ENCODE results near the gene WDR5.

WDR5 gene

GRCh38 chr9:134189145-134189469 lies 53.2 kb downstream of the WDR5 start:
- no peak for DNase-seq (ENCODE audit: low read depth)

- DNase-seq (ENCODE audit: low read depth) = no peak
Observed at GRCh38 chr9:134189470-134190231, 53.8 kb downstream of the WDR5 start.

GRCh38 chr9:134190232-134191121 lies 54.6 kb downstream of the WDR5 start:
- no peak for DNase-seq (ENCODE audit: low read depth)

GRCh38 chr9:134191455-134192209 lies 55.8 kb downstream of the WDR5 start:
- no peak for DNase-seq (ENCODE audit: low read depth)

GRCh38 chr9:134192311-134192950 lies 56.5 kb downstream of the WDR5 start:
- DNase-seq (ENCODE audit: low read depth) = no peak

- DNase-seq (ENCODE audit: low read depth) = no peak
Observed at GRCh38 chr9:134192951-134193731, 57.3 kb downstream of the WDR5 start.

- no peak for DNase-seq (ENCODE audit: low read depth)
Observed at GRCh38 chr9:134193912-134194535, 58.1 kb downstream of the WDR5 start.

GRCh38 chr9:134195558-134195957 lies 59.7 kb downstream of the WDR5 start:
- DNase-seq (ENCODE audit: low read depth) = no peak

- DNase-seq (ENCODE audit: low read depth) = no peak
Observed at GRCh38 chr9:134196911-134197310, 61.0 kb downstream of the WDR5 start.

GRCh38 chr9:134198791-134199190 lies 62.9 kb downstream of the WDR5 start:
- no peak for DNase-seq (ENCODE audit: low read depth)

GRCh38 chr9:134200730-134201129 lies 64.8 kb downstream of the WDR5 start:
- no peak for DNase-seq (ENCODE audit: low read depth)

GRCh38 chr9:134203224-134203623 lies 67.3 kb downstream of the WDR5 start:
- no peak for DNase-seq (ENCODE audit: low read depth)

- no peak for DNase-seq (ENCODE audit: low read depth)
Observed at GRCh38 chr9:134204041-134204440, 68.2 kb downstream of the WDR5 start.

- no peak for DNase-seq (ENCODE audit: low read depth)
Observed at GRCh38 chr9:134204991-134205578, 69.2 kb downstream of the WDR5 start.

GRCh38 chr9:134205672-134206310 lies 69.9 kb downstream of the WDR5 start:
- peak; percentile 9 for DNase-seq (ENCODE audit: low read depth)

- DNase-seq (ENCODE audit: low read depth) = no peak
Observed at GRCh38 chr9:134206311-134207300, 70.7 kb downstream of the WDR5 start.

- DNase-seq (ENCODE audit: low read depth) = no peak
Observed at GRCh38 chr9:134208310-134208841, 72.5 kb downstream of the WDR5 start.

GRCh38 chr9:134208981-134209725 lies 73.3 kb downstream of the WDR5 start:
- no peak for DNase-seq (ENCODE audit: low read depth)

All from GM04504 (cell line).